Measurements from ENCODE around the gene RBM23.
"Not testable (repeated sequence)": the region's sequence is repeated elsewhere in the genome, so short reads cannot be mapped to it uniquely, and the experiment has no call there.

Gene RBM23

DNA sequence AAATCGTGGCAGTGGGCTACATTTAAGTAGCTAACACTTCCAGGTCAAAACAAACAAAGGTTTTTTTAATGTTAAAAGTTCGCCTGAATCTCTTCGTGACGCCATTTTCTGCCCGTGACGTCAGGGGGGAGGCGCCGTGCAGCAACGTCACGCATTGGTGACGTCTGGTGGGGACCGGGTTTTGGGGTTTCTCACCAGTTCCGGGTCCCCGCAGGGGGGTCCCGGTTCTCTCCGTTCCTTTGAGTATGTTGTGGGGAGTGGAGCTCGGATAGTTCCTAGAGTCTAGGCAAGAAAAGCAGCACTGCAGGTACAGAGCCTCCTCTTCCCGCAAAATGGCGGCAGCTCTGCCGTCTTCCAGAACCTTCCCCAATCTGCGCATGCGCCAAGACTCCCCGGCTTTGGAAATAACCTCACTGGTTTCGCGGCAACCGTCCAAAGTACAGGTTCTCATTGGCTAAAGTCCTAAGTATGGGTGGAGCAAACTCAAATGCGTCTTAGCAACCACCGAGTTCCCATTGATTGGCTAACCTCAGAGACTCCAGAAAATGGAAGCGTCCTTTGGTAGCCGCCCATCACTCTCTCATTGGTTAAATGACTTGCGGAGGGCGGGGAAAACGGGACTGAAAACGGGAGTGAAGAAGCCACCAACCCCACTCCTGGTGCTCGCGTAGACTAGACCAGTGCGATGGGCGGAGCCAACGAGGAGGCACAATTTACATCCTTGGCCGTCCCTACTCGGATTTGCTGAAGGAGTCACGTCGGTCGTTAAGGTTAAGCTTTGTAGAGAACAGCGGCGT is at the start of gene RBM23:
TSS of gene RBM23 (minus strand) at position 346 of the 797 bp plus-strand sequence.
- peak; percentile 100 for DNase-seq

DNA sequence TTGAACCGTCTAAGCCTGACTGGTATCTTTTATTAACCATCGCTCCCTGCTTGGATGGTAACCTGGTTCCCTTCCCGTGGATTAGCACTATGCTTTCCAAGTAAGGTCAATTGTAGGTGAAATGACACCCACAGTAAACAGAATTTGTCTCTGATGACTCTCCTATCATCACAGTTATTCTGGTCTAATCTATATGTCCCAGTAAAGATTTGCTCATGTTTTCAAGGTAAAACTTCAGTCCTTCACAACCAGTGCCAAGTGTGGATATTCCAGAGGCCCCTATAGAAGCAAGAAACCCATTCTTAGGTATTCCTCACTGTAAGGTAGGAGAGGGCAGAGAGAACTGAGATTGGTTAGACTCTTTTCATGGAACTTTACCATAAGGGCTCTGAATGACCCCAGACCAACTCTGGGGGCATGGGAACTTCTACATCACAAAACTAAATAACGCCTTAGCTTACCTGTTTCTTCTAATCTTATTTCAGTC is 47.9 kb upstream of the RBM23 start:
- DNase-seq, result no peak

- DNase-seq, result not testable (repeated sequence)
Measured at GRCh38 chr14:22965916-22966782, 47.2 kb upstream of the RBM23 start.

DNA sequence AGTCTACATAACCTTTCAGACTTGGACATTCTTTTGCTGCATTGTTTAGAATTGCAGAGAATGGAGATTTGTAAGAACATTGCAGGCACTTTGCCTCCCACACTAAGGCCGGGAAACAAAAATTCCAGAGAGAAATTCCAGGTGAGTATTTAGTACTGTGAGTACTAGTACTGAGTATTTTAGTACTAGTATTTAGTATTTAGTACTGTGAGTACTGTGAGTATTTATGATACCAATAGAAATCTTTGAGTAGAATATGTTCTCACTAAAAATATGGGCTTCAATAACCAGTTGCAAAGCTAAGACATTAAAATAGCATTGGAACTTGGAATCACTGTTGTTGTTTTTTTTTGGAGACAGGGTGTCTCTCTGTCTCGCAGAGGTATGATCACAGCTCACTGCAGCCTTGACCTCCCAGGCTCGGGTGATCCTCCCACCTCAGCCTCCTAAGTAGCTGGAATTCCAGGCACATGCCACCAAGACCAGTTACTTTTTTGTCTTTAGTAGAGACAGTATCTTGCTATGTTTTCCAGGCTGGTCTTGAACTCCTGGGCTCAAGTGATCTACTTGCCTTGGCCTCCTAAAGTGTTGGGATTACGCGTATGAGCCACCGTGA is 43.2 kb upstream of the RBM23 start:
- DNase-seq, result no peak

DNA sequence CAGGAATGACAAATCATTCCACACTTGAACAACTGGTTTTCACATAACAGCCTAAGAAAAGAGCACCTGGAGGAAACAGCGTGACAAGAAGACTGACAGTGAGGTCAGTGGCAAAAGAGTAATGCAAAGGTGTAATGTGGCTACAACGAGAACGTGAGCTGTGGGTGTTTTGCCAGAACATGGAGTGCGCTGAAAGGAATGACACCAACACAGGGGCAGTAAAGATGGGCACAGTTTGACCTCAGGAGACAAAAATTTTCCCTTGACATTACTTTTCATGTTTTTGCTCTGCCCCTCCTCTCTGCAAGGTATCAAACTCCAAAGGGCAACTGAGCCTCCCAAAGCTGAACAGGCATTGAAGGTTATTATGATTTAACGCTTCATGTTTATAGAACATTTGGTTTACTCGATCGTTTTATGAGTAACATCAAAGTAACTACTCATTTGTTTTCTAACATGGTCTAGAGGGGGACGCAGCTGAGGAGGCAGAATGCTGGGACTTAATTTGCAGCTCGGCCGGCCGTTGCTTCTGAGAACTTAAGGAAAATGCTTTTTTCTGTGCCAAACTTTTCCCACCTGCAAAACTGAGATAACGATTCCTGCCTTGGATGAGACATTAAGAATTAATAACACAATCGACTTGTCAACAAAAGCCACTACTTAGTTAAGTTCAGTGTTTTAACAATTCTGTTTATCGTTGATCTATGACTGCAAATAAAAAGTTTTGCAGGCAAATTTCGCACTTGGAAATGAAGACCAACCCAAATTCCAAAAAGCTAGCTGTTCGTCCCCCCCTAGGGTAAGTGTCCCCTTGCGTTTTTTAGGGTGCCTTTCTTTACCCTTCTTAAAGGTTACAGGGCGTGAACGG is 37.0 kb upstream of the RBM23 start:
- DNase-seq, result no peak

GRCh38 chr14:22952418-22952817 is 33.5 kb upstream of the RBM23 start:
- no peak for DNase-seq

DNA sequence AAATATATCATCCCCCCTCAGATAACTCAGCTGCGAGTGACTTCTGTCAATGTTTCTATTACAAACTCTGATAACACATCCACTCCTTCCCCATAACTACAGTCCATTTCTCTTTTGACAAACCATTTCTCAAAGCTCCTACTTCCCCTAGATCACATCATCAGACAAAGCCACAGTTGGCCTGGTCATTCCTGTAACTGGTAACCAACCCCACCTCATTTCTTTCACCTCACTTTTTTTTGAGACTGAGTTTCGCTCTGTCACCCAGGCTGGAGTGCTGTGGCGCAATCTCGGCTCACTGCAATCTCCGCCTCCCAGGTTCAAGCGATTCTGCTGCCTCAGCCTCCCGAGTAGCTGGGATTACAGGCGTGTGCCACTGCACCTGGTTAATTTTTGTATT is 32.8 kb upstream of the RBM23 start:
- DNase-seq, result not testable (repeated sequence)

DNA sequence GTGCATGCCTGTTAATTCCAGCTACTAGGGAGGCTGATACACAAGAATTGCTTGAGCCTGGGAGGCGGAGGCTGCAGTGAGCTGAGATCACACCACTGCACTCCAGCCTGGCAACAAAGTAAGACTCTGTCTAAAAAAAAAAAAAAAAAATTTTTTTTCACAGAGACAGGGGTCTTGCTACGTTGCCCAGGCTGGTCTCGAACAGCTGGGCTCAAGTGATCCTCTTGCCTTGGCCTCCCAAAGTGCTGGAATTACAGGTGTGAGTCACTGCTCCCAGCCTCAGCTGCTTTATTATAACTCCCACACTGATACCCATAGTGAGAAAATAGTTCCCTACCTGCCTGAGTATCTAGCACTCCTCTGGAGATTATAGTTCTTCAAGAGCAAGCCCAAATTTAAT is 26.7 kb upstream of the RBM23 start:
- DNase-seq, result no peak

DNA sequence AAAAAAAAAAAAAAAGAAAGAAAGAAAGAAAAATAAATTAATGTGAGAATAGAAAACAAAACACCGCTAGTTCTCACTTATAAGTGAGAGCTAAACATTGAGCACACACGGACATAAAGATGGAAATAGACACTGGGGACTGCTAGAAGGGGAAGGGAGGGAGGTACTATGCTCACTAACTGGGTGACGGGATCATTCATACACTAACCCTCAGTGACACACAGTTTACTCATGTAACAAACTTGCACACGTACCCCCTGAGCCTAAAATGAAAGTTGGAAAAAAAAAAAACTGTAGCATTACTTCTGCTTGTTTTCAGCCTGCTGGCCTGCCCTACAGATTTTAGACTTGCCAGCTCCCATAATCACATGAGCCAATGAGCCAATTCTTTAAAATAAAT is 20.7 kb upstream of the RBM23 start:
- no peak for DNase-seq

DNA sequence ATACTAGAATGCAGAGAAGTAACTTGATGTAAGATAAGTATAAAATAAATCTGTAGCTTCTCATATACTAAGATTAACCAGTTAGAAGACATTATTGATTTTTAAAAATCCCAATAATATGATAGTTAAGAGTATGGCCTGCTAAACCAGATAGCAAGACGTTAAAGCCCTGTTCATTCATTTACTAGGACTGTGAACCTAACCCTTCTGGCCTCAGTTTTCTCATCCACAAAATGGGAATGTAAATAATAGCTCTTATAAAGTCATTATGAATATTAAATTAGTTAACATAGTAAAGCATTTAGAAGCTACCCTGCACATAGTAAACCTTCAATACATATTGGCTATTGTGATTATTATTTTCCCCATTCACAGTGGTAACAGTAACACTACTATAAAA is 16.2 kb upstream of the RBM23 start:
- no peak for DNase-seq

GRCh38 chr14:22932146-22932545 is 13.2 kb upstream of the RBM23 start:
- no peak for DNase-seq

GRCh38 chr14:22929961-22930364 is 11.0 kb upstream of the RBM23 start:
- DNase-seq, result no peak

DNA sequence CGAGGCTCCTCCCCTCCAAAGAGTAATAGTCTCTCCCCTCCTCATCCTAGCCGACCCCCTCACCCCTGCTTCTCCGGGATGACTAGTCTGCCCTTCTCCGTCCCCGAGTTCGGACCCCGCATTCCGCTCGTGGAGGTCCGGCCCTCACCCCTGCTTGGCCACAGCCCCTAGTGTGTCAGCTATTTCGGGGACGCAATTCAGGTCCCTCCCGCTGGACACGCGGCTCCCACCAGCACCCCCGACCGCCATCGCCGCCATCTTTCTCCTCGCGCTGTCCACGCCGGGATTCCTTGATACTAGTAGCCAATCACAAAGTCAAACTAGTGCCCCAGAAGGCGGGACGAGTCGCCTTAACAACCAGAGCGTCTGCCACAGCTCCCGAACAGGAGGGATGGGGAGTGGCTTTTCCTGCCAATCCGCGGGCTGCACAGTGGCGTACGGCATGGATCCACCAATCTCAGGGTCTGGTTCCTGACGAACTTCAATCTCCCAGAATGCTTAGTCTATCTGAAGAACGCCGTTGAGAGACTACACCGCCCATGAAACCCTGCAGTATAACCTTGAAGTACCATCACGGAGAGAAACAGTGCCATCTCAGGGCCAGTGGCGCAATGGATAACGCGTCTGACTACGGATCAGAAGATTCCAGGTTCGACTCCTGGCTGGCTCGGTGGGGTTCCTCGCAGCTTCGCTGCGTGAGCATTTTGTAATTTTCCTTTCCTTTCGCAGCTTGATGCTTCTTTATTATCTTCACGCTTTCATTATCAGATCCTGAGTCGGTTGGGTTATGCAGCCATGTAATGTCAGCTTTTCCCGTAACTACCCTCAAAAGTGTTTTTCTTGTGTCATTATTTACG is 10.4 kb upstream of the RBM23 start, which contains the start of gene PRMT5:
TSS of gene PRMT5 (minus strand) at position 273 of the 857 bp plus-strand sequence. CDS start at position 258, 15 bp downstream.
- peak; percentile 99 for DNase-seq

- DNase-seq, result no peak
Measured at GRCh38 chr14:22928237-22929103, 9.5 kb upstream of the RBM23 start.

DNA sequence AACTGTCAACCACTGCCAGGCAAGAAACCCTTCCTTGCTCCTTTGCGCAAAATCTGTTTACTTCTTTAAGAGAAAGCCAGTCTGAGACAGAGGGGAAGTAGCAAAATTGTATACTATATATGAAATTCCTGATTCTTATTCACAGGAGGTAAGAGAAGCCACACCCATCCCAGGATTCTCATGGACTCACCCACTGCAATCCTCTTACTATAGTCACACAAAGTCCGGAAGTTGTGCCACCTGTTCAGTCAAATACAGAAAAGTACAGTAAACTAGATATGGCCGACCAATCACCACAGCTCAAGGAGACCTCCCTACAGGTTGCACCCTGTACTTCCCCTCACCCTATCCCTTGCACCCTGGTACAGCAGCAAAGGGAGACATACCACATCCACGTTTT is 7.4 kb upstream of the RBM23 start:
- DNase-seq, result no peak

DNA sequence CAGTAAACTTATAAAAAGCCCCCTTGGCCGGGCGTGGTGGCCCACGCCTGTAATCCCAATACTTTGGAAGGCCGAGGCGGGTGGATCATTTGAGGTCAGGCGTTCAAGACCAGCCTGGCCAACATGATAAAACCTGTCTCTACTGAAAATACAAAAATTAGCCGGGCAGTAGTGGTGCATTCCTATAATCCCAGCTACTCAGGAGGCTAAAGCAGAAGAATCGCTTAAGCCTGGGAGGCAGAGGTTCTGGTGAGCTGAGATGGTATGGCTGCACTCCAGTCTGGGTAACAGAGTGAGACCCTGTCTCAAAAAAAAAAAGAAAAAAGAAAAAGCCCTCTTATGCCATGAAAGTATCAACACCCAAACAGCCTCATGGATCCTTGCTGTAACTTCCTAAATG is 6.6 kb upstream of the RBM23 start:
- DNase-seq, result no peak

DNA sequence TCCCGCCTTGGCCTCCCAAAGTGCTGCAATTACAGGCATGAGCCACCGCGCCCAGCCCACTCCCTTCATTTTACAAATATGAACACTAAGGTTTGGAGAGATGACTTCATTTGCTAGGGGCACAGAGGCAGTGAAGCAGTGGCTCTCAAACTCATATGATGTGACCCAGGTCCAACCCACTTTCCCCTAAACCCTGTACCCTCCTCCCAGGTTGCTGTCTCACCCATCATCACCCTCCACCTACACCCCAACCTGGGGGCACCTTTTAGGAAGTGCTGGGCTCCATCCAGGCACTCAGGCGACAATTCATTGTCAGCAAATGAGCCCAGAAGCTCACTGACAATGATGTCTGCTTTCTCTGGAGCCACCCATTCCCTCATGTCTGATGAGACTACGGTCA is 4.8 kb upstream of the RBM23 start:
- DNase-seq, result no peak

- no peak for DNase-seq
Measured at GRCh38 chr14:22922294-22922693, 3.3 kb upstream of the RBM23 start.

- no peak for DNase-seq
Measured at GRCh38 chr14:22920697-22921096, 1.7 kb upstream of the RBM23 start.

DNA sequence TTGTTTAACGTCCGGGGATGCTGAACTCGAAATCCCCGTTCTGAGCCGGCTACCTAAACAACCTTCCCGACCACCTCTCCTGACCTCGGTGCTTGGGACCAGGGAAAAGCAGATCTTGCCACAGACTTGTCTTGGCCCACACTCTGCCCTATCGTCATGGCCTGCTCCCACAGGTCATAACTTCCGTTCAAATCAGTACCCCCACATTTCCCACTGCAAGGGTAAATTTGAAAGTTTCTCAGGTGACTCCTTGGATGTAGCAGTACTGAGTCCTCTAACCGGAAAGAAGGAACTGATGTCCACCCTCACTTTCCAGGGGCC is 612 bp upstream of the RBM23 start:
- no peak for DNase-seq

All from stimulated activated naive CD4-positive, alpha-beta T cell treated with Interleukin-2 at 50 U/mL for 16 hours (primary cell).